Measurements from ENCODE around the gene PIAS3.

PIAS3 gene

DNA sequence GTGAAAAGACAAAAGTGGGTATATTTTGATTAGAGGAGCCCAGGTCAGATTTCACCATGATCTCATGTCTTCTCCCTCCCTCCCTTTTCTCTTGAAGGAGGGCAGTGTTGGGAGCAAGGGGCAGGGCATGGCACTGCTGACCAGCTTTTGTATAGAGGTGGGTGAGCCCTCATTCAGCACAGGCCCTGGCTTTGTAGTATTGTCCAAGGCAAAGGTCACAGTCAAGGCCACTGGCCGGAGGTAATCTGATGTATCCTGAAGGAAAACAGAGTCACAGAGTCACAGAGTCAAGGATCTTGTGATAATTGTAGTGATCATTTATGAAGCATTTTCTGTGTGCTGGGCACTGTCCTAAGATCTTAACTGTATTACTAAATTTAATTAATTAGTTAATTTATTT lies 39.1 kb upstream of the PIAS3 start:
- Histone ChIP-seq H3K4me3 (no peak overlapping the region), H3K4me1 (peaks cover 0 to 5% (median 2%) of the 10 kb centered on the region in 4 donors), H3K27me3 (no peaks in the 10 kb centered on the region), H3K9me3 (no peaks in the 10 kb centered on the region), H3K36me3 (peaks cover 0 to 76% (median 53%) of the 10 kb centered on the region in 3 donors), H3K27ac (no peak overlapping the region)
- no peak for DNase-seq
- intact Hi-C loops (cut with DNase I; ENCODE audit: low total_unique reads): no loop called here
- TF ChIP-seq, protein P1, sequence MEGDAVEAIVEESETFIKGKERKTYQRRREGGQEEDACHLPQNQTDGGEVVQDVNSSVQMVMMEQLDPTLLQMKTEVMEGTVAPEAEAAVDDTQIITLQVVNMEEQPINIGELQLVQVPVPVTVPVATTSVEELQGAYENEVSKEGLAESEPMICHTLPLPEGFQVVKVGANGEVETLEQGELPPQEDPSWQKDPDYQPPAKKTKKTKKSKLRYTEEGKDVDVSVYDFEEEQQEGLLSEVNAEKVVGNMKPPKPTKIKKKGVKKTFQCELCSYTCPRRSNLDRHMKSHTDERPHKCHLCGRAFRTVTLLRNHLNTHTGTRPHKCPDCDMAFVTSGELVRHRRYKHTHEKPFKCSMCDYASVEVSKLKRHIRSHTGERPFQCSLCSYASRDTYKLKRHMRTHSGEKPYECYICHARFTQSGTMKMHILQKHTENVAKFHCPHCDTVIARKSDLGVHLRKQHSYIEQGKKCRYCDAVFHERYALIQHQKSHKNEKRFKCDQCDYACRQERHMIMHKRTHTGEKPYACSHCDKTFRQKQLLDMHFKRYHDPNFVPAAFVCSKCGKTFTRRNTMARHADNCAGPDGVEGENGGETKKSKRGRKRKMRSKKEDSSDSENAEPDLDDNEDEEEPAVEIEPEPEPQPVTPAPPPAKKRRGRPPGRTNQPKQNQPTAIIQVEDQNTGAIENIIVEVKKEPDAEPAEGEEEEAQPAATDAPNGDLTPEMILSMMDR (IDR thresholded peaks at IDR 0.05): no peak

DNA sequence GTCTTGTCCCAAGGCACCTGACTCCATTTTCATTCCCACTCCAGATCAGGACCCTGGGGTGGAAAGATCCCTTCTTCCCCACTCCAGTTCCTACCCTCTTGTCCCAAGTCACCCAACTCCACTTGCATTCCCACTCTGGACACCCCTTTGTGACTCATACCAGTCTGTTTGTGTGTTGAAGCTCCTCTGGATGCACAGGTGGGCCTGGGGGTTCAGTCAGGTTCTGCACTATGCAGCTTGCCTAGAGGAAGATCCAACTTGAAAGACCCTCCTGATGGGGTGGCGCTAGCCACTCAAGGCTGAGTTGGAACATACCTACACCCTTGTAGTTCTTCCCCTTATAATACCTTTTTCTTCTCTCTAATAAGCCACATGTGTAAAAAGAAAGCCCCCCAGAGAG lies 36.6 kb upstream of the PIAS3 start:
- Histone ChIP-seq H3K27me3 (no peaks in the 10 kb centered on the region), H3K4me3 (no peak overlapping the region), H3K27ac (no peak overlapping the region), H3K36me3 (peaks cover 0 to 51% (median 35%) of the 10 kb centered on the region in 3 donors), H3K9me3 (no peaks in the 10 kb centered on the region), H3K4me1 (peaks cover 0 to 28% (median 25%) of the 10 kb centered on the region in 4 donors)
- TF ChIP-seq, protein P1 (IDR thresholded peaks at IDR 0.05): no peak
- DNase-seq: peak in 1 of 2 donors; percentile 51
- intact Hi-C loops (cut with DNase I; ENCODE audit: low total_unique reads): no loop called here

DNA sequence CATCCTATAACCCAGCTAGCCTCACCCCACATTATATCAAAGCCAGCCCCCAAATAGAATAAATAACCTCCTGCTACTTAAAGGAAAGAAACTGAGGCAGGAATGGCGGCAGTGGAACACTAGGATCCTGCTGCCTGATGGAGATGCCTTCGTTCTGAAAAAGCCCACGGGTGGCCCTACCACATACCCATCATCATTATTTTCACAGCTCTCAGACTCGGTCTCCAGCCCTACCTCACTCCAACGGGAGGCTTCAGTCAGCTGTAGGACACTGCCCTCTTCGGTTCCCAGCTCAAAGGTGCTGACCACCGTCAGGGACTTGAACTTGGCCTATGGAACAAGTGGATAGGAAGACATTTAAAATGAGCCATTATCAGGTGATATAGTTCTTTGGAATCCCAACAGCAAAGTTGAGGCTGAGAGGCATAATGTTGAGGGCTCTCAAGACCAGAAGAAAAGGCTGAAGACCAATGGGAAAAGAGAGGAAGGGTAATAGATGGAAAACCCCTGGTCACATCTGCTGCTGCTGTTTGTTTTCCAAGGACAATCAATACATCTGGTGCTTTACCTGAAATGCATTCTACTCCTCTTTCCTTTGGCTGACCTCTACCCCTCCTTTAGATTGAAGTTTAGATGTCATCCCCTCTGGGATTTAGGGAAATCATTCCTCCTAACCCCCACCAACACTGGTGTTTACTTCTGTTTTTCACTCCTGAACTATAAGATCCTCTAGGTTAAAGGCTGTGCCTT lies 34.6 kb upstream of the PIAS3 start:
- Histone ChIP-seq H3K27ac (peak overlapping the region; percentile 92 to 93), H3K27me3 (no peaks in the 10 kb centered on the region), H3K9me3 (no peaks in the 10 kb centered on the region), H3K4me1 (peaks cover 0 to 37% (median 25%) of the 10 kb centered on the region in 4 donors), H3K4me3 (no peak overlapping the region), H3K36me3 (peaks cover 0 to 31% (median 20%) of the 10 kb centered on the region in 3 donors)
- intact Hi-C loops (cut with DNase I; ENCODE audit: low total_unique reads): no loop called here
- TF ChIP-seq, protein P1 (IDR thresholded peaks at IDR 0.05): no peak
- peak in 1 of 2 donors; percentile 54 for DNase-seq

DNA sequence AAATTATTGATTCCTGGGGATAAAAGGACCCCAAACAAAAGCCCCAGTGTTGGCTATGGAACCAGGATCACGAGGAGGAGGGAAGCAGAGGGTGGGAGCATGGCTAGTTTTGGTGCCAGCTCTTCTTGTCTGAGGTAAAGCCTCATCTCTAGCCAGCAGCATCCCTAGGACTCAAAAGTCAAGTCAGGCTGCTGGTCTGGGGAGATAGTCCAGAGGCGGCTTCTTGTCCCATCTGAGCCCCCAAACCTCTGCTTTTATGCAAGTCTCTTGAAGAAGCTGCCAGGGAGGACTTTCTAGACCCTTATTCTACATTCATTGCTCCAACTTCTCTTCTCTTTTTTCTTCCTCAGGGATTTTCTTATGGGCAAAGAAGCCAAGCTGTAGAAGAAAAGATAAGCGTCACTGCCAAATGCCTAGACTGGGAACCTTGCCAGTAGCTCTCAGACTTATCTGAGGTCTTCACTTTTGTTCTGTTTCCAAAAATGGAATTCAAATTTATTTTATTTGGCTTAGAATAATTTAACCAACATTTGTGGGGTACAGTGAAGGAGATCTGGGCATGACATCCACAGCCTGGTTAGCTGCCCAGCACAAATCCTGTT lies 33.7 kb upstream of the PIAS3 start:
- TF ChIP-seq, protein P1 (IDR thresholded peaks at IDR 0.05): no peak
- Histone ChIP-seq H3K36me3 (peaks cover 0 to 22% (median 16%) of the 10 kb centered on the region in 3 donors), H3K9me3 (no peaks in the 10 kb centered on the region), H3K4me3 (peak overlapping the region in 1 of 2 donors; percentile 19), H3K27ac (peak overlapping the region; percentile 92 to 93), H3K4me1 (peaks cover 0 to 37% (median 25%) of the 10 kb centered on the region in 4 donors), H3K27me3 (no peaks in the 10 kb centered on the region)
- DNase-seq: peak in 1 of 2 donors; percentile 65
- intact Hi-C loops (cut with DNase I; ENCODE audit: low total_unique reads): loop anchor here (1.0 kb wide), 1 partner anchor 18 kb away; the partner anchor contains the start of gene ITGA10

DNA sequence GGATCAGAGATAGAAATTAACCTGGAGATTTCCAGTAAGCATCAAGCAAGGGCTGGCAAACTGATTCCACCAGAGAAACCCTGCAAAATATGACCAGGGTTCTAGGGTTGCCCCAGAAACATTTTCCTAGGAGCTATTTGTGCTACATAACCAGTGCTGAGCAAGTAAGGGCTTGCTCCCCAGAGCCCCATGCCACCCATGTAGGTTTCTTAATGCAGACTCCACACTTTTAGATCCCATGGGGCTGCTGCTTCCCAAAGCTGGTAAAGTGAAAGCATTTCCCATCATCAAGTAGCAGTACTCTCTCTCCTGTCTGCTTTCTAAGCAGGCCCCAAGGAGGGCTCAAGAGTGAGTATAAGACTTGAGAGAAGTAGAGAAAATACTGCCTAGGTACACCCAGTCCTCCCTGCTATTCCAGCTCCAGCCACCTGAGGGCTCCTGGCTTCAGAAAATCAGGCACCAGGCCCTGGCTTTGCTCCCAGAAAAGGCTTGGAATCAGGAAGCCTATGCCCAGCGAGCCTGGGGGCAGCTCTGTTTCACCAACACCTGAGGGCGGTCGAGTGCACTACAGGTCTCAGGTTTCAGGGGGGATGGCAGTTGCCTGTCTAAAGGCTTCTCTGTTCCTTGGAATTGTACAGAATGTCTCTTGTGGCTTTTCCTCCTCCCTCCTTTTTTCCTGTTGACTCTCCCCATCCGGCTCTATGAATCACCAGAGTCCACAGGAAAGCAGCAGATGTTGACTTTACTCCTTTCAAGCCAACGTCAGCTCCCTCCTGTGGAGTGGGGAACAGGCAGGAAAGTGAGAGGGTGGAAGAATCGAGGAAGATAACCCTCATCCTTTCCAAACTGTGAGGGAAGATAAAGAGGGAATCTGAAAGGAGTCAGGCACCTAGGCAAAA lies 33.0 kb upstream of the PIAS3 start:
- peaks cover 0 to 15% (median 8%) of the 10 kb centered on the region in 3 donors for H3K36me3 ChIP-seq
- intact Hi-C loops (cut with DNase I; ENCODE audit: low total_unique reads): loop anchor here (1.0 kb wide), 1 partner anchor 18 kb away; the partner anchor contains the start of gene ITGA10
- DNase-seq: peak; percentile 97
- H3K9me3 ChIP-seq: no peaks in the 10 kb centered on the region
- H3K27me3 ChIP-seq: no peaks in the 10 kb centered on the region
- H3K27ac ChIP-seq: peak overlapping the region; percentile 92 to 93
- TF ChIP-seq, protein P1 (IDR thresholded peaks at IDR 0.05): peak; percentile 96 to 98
- peaks cover 0 to 37% (median 25%) of the 10 kb centered on the region in 4 donors for H3K4me1 ChIP-seq
- H3K4me3 ChIP-seq: peak overlapping the region; percentile 2 to 19

All from tibial artery (tissue), 4 donors.